HG03280 (cell line): Measurements from ENCODE around the gene ZNF567.
A peak's percentile ranks its signal among the peaks of the same experiment; 100 is the strongest.
"Not testable (repeated sequence)": the region's sequence is repeated elsewhere in the genome, so short reads cannot be mapped to it uniquely, and the experiment has no call there.

Experiments
- ATAC-seq: cut with Tn5 transposase; IDR thresholded peaks from one replicate; pipeline ENCODE4 v1.9.1; 2021; ENCODE audit warnings: mild to moderate bottlenecking, moderate library complexity; ENCODE audit not compliant: unreplicated experiment

ZNF567 gene

DNA sequence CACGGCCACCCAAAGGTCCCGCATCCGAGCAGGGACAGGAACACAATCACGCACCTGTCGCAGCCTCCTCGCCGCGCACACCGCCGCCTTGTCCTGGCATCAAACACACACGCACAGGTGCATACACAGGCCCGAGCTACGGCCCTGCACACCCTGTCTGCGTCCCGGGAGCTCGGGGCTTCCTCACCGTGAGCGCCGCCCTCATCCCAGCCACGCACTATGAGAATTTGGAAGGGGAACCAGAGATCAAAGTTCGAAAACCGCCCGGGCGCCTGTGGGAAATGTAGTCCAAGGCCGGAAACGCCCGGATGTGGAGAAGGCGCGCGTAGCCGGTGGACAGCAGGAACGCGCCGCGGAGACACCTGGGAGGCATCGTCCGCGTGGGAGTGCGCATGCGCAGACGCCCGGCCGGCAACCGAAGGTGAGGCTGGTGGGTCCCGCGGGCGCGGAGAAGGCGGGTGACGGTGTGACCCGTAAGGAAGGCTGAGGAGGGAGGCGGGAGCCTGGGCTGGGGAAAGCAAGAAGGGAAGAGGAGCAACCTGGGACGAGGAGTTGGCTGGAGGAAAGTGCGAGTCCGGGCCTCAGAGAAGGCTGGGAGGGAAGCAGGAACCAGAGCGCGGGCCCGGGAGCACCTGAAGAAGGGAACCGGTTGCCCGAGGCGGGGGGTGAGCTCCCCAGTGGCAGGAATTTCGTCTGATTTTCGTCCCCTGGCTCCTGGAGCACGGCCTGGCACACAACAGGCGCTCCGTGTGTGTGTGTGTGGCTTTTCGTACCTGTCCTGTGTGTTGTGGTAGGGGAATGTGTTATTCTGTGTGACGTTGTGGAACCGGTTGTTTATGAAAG is at the start of gene ZNF567:
Gene ZNF567 (plus strand): TSS at position 399 of the 843 bp plus-strand sequence. CDS start 7,256 bp downstream, outside the sequence.
- ATAC-seq, result peak; percentile 92

- ATAC-seq, result no peak
These were observed 48.4 kb upstream of the ZNF567 start for GRCh38 chr19:36638862-36639510.

- no peak for ATAC-seq
These were observed 40.7 kb upstream of the ZNF567 start for GRCh38 chr19:36646746-36647145.

GRCh38 chr19:36652958-36653357 is 34.5 kb upstream of the ZNF567 start:
- no peak for ATAC-seq

- ATAC-seq, result no peak
These were observed 21.6 kb upstream of the ZNF567 start for GRCh38 chr19:36665832-36666231.

DNA sequence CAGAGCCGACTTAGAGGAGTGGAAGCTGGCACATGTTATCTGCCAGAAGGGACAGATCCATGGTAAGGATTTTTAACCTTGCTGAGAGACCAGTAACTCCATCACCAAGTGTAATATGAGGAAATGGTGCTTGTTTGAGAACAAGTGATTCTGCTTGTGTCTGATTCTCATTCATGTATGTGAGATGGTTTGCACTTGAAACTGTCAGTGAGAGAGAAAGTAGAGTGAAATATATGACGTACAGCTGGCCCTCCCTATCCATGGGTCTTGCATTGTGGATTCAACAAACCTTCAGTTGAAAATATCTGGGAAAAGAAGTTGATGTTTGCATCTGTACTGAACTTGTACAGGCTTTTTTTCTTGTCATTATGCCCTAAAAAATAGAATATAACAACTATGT is 18.8 kb upstream of the ZNF567 start:
- no peak for ATAC-seq

- no peak for ATAC-seq
These were observed 15.0 kb upstream of the ZNF567 start for GRCh38 chr19:36672368-36672767.

DNA sequence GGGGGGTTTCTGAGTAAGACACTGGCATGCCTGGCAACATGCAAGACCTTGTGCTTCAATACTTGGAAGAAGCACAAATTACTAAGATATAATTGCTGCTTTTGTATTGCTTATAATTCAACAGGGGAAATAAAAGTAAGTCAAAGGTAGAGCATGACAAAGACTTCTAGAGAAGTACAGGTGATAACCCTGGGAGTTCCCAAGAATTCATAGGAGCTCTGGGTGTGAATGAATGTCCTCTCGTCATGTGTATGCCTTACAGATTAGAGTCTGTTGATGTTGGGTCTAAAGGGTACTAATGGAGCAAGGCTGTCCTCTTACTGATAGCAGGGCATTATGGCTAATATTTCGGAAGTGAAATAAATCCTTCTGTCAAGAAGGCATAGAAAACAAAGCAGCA is 13.2 kb upstream of the ZNF567 start:
- no peak for ATAC-seq

GRCh38 chr19:36679455-36679854 is 8.0 kb upstream of the ZNF567 start:
- ATAC-seq, result no peak

- no peak for ATAC-seq
These were observed 1.6 kb upstream of the ZNF567 start for GRCh38 chr19:36685835-36686234.

GRCh38 chr19:36686365-36687213 is 823 bp upstream of the ZNF567 start:
- no peak for ATAC-seq

DNA sequence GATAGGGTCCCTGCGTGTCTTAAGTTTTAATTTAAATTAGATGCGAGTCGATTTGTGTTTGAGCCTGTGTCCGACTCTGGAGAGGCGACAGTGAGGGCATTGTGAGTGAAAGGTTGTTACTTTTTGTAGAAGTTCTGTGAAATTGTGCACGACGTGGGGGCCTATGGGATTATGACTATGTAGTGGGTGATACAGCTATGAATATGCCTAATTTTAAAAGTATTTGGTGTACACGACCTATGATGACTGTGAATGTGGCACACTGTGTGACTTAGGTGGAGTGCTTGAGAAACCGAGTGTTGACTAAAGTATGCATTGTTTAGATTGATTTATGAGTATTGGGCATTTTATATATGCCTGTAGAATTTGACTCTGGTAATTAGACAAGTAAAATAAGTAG is 646 bp downstream of the ZNF567 start:
- no peak for ATAC-seq

- ATAC-seq, result no peak
These were observed 19.7 kb downstream of the ZNF567 start for GRCh38 chr19:36707134-36707533.

DNA sequence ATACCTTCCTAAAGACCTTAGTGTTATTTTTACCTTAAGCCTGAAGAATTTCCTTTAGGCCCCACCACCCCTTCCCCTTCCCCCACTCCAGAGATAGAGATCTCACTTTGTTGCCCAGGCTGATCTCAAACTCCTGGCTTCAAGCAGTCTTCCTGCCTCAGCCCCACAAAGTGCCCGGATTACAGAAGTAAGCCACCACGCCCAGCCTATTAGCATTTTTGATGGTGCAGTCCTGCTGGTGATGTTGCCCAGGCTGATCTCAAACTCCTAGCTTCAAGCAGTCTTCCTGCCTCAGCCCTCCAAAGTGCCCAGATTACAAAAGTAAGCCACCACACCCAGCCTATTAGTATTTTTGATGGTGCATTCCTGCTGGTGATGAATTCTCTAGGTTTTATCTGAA is 22.0 kb downstream of the ZNF567 start:
- no peak for ATAC-seq

GRCh38 chr19:36719687-36720556 is 32.5 kb downstream of the ZNF567 start:
- ATAC-seq, result no peak

GRCh38 chr19:36736166-36736565 is 48.8 kb downstream of the ZNF567 start:
- ATAC-seq, result not testable (repeated sequence)

GRCh38 chr19:36745870-36746269 is 58.5 kb downstream of the ZNF567 start:
- no peak for ATAC-seq

DNA sequence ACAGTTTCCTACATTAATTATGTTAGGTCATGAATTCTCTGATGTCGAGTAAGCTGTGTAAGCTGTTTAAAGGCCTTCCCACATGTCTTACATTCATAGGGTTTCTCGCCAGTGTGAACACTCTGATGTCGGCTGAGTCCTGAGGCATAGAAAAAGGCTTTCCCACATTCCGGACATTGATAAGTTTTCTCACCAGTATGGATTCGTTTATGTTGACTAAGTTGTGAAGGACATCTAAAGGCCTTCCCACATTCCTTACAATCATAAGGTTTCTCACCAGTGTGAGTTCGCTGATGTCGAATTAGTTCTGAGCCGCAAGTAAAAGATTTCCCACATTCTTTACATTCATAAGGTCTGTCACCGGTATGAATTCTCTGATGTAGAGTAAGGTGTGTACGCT is 60.3 kb downstream of the ZNF567 start:
- ATAC-seq, result no peak

DNA sequence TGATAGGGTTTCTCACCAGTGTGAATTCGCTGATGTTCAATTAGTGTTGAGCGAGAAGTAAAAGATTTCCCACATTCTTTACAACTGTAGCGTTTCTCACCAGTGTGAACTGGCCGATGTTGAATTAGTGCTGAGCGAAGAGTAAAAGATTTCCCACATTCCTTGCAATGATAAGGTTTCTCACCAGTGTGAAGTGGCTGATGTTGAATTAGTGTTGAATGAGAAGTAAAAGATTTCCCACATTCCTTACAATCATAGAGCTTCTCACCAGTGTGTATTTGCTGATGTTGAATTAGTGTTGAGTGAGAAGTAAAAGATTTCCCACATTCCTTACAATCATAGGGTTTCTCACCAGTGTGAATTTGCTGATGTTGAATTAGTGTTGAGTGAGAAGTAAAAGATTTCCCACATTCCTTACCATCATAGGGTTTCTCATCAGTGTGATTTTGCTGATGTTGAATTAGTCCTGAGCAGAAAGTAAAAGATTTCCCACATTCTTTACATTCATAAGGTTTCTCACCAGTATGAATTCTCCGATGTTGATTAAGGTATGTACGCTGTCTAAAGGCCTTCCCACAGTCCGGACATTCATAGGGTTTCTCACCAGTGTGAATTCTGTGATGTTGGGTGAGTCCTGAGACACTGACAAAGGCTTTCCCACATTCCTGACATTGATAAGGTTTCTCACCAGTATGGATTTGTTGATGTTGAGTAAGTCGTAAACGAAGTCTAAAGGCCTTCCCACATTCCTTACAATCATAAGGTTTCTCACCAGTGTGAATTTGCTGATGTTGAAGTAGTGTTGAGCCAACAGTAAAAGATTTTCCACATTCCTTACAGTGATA is 61.2 kb downstream of the ZNF567 start:
- ATAC-seq, result no peak

- not testable (repeated sequence) for ATAC-seq
These were observed 62.2 kb downstream of the ZNF567 start for GRCh38 chr19:36749613-36750012.
